ENCODE measurements around the gene PCSK1N.
"Not testable (repeated sequence)": the region's sequence is repeated elsewhere in the genome, so short reads cannot be mapped to it uniquely, and the experiment has no call there.

Gene PCSK1N

DNA sequence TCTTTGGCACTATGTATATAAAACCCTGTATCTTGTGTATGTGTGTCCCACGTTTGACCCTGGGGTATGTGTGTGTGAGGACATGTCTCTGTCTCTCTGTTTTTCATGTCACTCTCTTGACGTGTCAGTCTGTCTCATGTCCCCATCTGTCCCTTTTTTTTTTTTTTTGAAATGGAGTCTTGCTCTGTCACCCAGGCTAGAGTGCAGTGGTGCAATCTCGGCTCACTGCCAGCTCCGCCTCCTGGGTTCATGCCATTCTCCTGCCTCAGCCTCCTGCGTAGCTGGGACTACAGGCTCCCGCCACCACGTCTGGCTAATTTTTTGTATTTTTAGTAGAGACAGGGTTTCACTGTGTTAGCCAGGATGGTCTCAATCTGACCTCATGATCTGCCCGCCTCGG, 16.0 kb downstream of the PCSK1N start:
- DNase-seq, result not testable (repeated sequence)

- no peak for DNase-seq
Observed at GRCh38 chrX:48818866-48819265, 16.5 kb downstream of the PCSK1N start.

- DNase-seq, result no peak
Observed at GRCh38 chrX:48818098-48818497, 17.3 kb downstream of the PCSK1N start.

DNA sequence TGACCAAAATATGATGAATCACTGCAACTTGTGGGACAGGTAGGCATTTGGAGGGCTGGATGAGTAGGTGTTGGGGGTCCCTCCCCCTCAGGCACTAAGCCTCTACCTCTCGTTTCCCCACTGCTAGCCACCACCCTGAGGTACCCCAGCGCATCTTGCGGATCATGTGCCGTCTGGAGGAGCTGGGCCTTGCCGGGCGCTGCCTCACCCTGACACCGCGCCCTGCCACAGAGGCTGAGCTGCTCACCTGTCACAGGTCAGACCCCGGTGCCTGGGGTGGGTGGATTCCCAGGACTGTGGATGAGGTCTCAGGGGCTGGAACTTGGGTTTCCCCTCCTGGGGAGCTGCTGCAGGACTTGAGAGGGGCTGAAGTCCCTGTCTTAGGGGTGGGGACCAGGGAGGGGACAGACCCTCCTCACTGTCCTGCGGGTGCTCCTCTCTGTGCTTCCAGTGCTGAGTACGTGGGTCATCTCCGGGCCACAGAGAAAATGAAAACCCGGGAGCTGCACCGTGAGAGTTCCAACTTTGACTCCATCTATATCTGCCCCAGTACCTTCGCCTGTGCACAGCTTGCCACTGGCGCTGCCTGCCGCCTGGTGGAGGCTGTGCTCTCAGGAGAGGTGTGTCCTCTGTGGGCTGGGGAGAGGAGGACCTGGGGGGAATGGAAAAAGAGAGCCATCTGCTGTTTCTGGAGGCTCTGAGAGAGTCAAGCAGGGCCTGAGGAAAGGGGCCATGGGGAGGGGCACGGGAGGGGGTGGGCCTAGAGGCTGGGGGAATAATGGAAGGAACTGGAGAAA, 19.2 kb downstream of the PCSK1N start:
- no peak for DNase-seq

DNA sequence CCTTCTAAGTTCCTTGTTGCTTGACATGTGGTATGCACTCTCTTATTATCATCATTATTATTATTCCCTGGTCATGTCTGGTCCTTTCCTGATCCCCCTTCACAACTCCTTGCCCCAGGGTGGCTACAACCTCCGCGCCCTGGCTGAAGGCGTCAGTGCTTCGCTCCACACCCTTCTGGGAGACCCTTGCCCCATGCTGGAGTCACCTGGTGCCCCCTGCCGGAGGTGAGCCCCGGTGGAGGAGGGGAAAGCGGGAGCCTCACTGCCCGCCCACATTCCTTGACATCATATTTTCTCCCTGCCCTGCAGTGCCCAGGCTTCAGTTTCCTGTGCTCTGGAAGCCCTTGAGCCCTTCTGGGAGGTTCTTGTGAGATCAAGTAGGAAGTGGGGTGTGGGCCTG, 20.1 kb downstream of the PCSK1N start:
- DNase-seq, result no peak

- DNase-seq, result no peak
Observed at GRCh38 chrX:48814722-48815121, 20.7 kb downstream of the PCSK1N start.

- no peak for DNase-seq
Observed at GRCh38 chrX:48813644-48814043, 21.8 kb downstream of the PCSK1N start.

DNA sequence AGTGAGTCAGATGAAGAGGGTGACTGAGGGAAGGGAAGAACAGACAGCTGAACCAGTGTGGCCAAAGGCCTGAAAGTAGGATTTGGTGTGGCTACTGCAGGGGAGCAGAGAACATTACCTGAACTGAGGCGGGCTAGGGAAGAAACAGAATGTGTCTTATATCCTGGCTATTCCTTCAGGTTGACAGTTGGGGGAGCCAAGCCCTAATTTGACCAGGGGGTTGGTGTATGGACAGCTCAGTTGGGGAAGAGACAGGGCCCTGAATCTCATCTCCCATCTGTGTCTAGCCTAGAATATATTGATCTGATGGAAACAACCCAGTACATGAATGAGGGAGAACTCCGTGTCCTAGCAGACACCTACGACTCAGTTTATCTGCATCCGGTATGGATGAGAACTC, 29.3 kb downstream of the PCSK1N start:
- DNase-seq, result no peak

DNA sequence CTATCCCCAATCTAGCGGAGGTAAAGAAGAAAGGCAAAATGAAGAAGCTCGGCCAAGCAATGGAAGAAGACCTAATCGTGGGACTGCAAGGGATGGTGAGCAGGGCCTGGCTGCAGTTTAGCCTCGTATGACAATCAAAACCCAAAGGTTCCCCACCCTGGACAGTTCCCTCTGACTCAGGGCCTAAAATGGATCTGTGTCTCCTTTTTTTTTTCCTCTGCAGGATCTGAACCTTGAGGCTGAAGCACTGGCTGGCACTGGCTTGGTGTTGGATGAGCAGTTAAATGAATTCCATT, 32.6 kb downstream of the PCSK1N start:
- DNase-seq, result no peak

- peak; percentile 76 for DNase-seq
Observed at GRCh38 chrX:48802089-48802904, 33.1 kb downstream of the PCSK1N start.

DNA sequence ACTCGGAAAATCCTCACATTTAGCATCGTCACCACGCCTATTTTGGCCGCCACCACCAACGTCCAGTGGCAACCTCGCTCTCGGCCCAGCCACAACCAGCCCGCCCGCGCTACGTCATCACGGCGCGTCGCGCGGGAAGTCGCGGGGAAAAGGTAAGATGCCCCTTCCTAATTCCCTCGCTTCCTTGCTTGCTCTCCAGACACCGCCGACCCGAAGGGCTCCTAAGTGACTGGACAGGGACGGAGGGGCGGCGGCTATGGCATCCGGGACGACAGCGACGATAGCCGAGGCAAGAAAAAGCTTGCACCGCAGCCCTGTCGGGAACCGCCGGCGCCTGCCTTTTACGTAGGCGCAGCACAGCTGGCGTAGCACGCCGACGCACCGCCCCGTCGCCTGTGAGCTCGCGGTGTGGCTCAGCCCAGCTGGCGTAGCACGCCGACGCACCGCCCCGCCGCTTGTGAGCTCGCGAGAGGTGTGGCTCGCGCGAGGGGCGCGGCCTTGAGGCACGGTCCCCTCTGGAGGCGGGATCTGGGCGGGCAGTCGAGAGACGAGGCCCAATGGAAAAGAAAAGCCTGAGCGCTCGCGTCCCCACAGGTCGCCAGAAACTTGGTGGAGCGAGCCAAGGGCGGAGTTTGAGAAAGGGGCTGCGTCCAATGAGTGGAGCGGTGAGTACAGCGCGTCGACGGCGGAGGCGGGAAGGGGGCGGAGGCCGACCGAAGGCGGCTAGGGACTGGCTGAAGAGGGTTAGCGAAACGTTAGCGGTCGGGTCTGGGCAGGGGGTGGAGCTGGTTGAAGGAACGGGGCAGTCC, 33.9 kb downstream of the PCSK1N start, which contains the start of gene HDAC6:
Gene HDAC6 (plus strand): TSS at position 788 of the 809 bp plus-strand sequence. CDS start 626 bp downstream, outside the sequence.
- DNase-seq, result peak; percentile 95

DNA sequence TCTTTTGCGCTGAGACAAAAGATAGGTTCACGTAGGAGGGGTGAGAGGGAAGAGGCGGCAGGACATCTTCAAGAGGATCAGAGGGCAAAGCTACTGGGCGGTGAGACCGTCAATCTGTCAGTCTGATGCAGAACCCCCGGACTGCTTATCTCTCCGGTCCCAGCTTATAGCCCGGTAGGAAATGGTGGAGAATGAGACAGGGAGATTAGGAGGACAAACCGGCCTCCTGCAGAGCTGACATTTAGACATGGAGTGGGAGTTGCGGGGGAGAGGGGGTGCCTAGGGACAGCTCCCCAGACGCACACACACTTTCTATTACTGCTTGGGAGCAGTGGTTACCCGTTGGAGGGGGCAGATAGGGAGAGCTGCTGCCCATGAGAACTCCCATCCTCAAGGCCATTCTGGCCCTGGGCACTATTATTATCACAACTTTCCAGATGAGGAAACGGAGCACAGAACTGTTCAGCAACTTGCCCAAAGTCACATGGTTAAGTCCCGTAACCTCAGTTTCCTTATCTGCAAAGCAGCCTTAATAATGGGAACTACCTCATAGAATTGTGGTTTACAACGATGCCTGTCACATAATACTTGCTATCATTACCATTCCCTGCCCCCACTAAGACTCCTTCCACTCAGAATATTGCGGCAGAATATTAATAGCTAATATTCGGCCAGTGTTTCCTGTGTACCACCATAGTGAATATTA, 34.7 kb downstream of the PCSK1N start:
- no peak for DNase-seq

- DNase-seq, result no peak
Observed at GRCh38 chrX:48798318-48798717, 37.1 kb downstream of the PCSK1N start.

- DNase-seq, result no peak
Observed at GRCh38 chrX:48794911-48795515, 40.4 kb downstream of the PCSK1N start.

DNA sequence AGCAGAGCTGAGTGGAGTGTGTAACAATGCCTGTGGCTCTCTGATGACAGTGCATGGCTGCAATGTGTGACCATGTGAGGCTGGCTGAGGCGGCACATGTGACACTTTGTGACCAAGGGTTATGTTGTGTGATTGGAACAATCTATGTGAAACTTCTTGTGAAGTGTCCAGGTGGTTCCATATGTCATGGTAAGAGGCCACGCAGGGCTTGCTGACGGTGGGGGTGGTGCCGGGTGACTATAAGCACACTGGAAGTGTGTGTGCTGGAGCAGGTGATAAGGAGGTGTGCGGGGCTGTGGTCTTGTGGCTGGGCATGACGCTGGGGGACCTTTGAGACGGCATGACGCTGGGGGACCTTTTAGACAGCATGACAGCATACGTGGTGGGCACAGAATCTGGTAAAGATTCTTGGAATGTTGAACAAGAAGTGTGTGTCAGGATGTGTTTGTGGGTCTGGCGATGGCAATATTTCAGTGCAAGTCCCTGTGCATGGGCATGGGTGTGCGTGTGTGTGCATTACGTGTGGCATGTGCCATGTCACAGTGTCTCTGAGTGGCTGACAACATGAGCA, 41.0 kb downstream of the PCSK1N start:
- no peak for DNase-seq

- no peak for DNase-seq
Observed at GRCh38 chrX:48793935-48794334, 41.5 kb downstream of the PCSK1N start.

GRCh38 chrX:48792219-48792618, 43.2 kb downstream of the PCSK1N start:
- no peak for DNase-seq

- DNase-seq, result no peak
Observed at GRCh38 chrX:48791063-48791820, 44.2 kb downstream of the PCSK1N start.

DNA sequence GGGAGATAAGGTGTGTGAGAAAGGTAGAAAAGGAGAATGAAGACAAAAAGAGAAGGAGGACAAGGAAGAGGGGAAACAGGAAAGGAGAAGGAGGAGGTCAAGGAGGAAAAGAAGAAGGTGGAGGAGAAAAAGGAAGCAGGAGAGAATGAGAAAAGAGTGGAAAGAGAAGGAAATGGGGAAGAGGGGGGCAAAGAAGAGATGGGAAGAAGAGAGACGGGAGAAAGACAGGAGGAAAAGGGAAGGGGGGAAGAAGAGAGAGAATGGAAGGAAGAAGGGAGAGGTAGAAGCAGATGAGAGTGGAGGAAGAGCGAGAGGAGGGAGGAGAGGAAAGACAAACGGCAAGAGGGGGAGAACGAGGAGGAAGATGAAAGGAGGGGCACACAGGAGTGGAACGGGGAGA, 44.9 kb downstream of the PCSK1N start:
- DNase-seq, result no peak

GRCh38 chrX:48789366-48790220, 45.8 kb downstream of the PCSK1N start:
- no peak for DNase-seq
